Right lobe of liver (tissue), 6 donors: ENCODE data around the gene EFNA3. TPM values are rescaled to one million over a fixed set of nuclear protein-coding genes. Genes with fewer than 3 reads are reported as not detected.

Experiments used
- ATAC-seq, 4 donors: fragments of 200-7000 bp; cut with Tn5 transposase; one replicate each; pipeline ENCODE4 v1.9.1; 2020; ENCODE audit warnings: mild to moderate bottlenecking in 4 of 4, moderate library complexity in 4 of 4
- DNase-seq, 3 donors: peaks; one replicate each; pipeline ENCODE4 v3.0.0-alpha.2; 2020
- H3K27ac ChIP-seq, 3 donors: fragments of 200-600 bp; one replicate each; pipeline ENCODE4 v1.8.0; 2022
- H3K27me3 ChIP-seq, 2 donors: fragments of 200-600 bp; one replicate each; pipeline ENCODE4 v1.8.0; 2022
- H3K36me3 ChIP-seq, 4 donors: fragments of 200-600 bp; sonication (generic) in 1 of 4; one replicate each; pipeline versions ENCODE4 v1.5.1 to v1.8.0; 2017 to 2022; ENCODE audit warnings: control low read depth in 1 of 4
- H3K4me1 ChIP-seq, 4 donors: fragments of 200-600 bp; sonication (generic) in 1 of 4; one replicate each; pipeline versions ENCODE4 v1.5.1 to v1.8.0; 2017 to 2022; ENCODE audit warnings: control low read depth in 1 of 4
- H3K4me3 ChIP-seq, 3 donors: fragments of 200-600 bp; one replicate each; pipeline ENCODE4 v1.8.0; 2022
- H3K9me3 ChIP-seq, 4 donors: fragments of 200-600 bp; sonication (generic) in 1 of 4; one replicate each; pipeline versions ENCODE4 v1.5.1 to v1.8.0; 2017 to 2022; ENCODE audit warnings: control low read depth in 1 of 4
- POLR2A ChIP-seq: fragments of 450-650 bp; IDR thresholded peaks from one replicate; pipeline ENCODE4 v1.6.1; 2017; ENCODE audit warnings: antibody characterized with exemption, mild to moderate bottlenecking
- WGBS: methylation state at CpG from one replicate; pipeline ENCODE4 v1.1.6; 2018; ENCODE audit warnings: low coverage, low lambda C conversion rate; ENCODE audit not compliant: insufficient coverage; ENCODE audit errors: missing lambda C conversion rate; 5-methylcytosine and 5-hydroxymethylcytosine counted together
- intact Hi-C, 2 donors: fragments of 100-400 bp; cut with DNase I; formaldehyde crosslinking; loops; one replicate each; pipeline versions ENCODE4 v1.11.2 to v1.14.1; 2022
- total RNA-seq, 6 experiments: library from RNA; depleted of rRNA in 2 of 6; stranded (reverse); fragments of >200 nt in 2 of 6; fragmentation: NEBNext Ultra II Directional in 3 of 6; extraction: Animal tissue kit (Norgen Biotek cat#: 25700) in 3 of 6; gene quantifications; one replicate each; pipeline versions ENCODE4 v1.1.0 to v1.2.4, GENCODE V29; 2016 to 2023
- TF ChIP-seq, protein P1 (sequence below), 4 donors: fragments of 200-600 bp in 3 of 4; fragments of 450-650 bp in 1 of 4; IDR thresholded peaks; one replicate each; pipeline versions ENCODE4 v1.5.1 to v1.8.0; 2016 to 2022; ENCODE audit warnings: antibody characterized with exemption in 4 of 4, mild to moderate bottlenecking in 2 of 4
- donor health status: DM: no; HTN: yes; CAD: no.
- donor health status: DM: no; HTN: no; CAD: no.
- donor health status: DM: no; HTN: no; CAD: no.
- donor health status: DM: no; HTN: yes; CAD: no.
- donor health status: DM: no; HTN: yes; CAD: no.

Gene EFNA3
- total RNA-seq, 6 experiments from 2014 or later, result 0.26 to 4.0 (median 2.5) TPM

DNA sequence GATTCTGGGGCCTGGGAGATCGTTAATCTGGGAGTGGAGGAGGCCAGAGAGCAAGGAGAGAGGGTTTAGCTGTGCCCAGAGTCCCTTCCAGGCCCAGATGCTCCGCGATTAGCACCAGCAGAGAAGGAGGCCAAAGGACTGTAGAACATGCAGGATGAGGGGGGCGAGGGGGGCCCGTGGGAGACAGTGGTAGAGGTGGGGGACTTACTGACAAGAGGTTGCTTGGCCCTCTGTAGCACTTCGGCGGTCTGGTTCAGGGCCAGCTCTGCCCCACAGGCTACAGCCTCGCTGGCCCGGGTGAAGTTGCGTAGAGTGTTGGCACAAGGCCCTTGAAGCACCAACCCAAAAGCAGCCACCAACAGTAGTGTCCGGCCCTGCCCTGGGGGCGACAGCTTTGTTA is 45.8 kb upstream of the EFNA3 start:
- DNase-seq, result no peak
- 86% methylated on average over 3 of the region's 12 CpGs for WGBS

DNA sequence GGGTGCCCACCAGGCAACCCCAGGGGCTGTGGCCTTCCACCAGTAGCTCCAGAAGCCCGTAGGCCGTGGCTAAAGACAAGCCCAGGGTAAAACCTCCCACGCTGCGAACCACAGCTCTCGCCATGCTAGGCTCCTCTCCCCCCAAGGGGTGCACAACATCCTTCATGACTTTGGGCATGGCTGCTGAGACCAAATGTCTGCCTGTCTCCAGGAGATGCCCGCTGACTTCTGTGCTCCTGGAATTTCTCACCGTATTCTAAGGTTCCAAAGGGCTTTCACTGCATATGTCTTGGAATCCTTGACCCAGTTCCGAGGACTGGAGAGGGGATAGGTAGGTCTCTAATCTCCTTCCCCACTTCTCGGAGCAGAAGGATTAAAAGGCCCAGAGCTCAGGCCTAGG is 45.1 kb upstream of the EFNA3 start, which contains the start of the genes DCST1 and DCST2:
DCST1 (plus strand) TSS at position 301 of the 400 bp plus-strand sequence. CDS start 213 bp downstream, outside the sequence.
DCST2 (minus strand) TSS at position 258 of the 400 bp plus-strand sequence; CDS start at position 178, 80 bp downstream.
- no peaks in the 10 kb centered on the region for H3K9me3 ChIP-seq

More for the DNA sequence above, 45.8 kb upstream of the EFNA3 start:
- Histone ChIP-seq H3K36me3 (no peaks in the 10 kb centered on the region), H3K4me1 (no peaks in the 10 kb centered on the region), H3K4me3 (no peak overlapping the region), H3K27me3 (no peaks in the 10 kb centered on the region), H3K27ac (no peak overlapping the region), H3K9me3 (no peaks in the 10 kb centered on the region)
- no peak for TF ChIP-seq POLR2A
- TF ChIP-seq, protein P1, sequence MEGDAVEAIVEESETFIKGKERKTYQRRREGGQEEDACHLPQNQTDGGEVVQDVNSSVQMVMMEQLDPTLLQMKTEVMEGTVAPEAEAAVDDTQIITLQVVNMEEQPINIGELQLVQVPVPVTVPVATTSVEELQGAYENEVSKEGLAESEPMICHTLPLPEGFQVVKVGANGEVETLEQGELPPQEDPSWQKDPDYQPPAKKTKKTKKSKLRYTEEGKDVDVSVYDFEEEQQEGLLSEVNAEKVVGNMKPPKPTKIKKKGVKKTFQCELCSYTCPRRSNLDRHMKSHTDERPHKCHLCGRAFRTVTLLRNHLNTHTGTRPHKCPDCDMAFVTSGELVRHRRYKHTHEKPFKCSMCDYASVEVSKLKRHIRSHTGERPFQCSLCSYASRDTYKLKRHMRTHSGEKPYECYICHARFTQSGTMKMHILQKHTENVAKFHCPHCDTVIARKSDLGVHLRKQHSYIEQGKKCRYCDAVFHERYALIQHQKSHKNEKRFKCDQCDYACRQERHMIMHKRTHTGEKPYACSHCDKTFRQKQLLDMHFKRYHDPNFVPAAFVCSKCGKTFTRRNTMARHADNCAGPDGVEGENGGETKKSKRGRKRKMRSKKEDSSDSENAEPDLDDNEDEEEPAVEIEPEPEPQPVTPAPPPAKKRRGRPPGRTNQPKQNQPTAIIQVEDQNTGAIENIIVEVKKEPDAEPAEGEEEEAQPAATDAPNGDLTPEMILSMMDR (IDR thresholded peaks at IDR 0.05), result no peak
- no peak for ATAC-seq
- intact Hi-C loops, result no loop called here

DNA sequence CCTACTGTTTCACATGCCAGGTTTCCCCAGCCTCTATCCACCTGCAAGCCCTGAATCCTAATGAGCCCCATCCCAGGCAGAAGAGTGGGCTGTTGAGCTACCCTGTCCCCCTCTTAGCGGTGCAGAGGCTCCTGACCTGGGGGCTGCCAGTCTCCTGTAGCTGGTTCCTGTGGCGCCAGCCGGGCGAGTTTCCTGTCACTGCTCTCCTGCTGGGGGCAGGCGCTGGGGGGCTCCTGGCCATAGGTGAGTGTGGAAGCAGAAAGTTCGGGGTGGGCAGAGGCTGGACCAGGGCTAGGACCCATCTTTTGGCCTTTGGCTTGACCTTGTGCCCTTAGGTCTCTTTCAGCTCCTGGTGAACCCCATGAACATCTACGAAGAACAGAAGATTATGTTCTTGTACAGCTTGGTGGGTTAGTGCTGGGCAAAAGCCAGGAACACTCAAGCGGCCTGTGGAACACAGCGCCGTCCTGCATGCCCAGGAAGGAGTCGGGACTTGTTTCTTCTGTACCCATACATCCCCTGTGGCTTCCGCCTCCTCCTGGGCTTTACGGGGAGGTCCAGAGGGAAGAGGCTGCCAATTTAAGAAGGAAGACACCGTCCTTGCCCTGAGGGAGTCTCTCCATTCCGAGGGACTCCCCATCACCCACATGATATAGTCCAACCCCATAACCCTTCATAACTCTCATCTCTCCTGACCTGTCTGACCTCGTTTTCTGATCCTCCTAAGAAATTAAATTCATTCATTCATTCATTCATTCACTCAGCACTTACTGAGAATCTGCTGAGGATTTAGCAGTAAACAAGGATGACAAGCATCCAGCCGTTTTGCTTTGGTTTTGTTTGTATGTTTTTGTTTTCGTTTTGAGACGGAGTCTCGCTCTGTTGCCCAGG is 44.1 kb upstream of the EFNA3 start:
- ATAC-seq (no peak), DNase-seq (no peak)
- Histone ChIP-seq H3K9me3 (no peaks in the 10 kb centered on the region), H3K27me3 (no peaks in the 10 kb centered on the region), H3K36me3 (no peaks in the 10 kb centered on the region), H3K4me3 (no peak overlapping the region), H3K4me1 (peaks cover 0 to 13% (median 4%) of the 10 kb centered on the region in 4 donors), H3K27ac (no peak overlapping the region)
- 80% methylated on average over 9 of the region's 20 CpGs for WGBS
- TF ChIP-seq, protein P1 (IDR thresholded peaks at IDR 0.05), result no peak
- TF ChIP-seq POLR2A, result no peak
- intact Hi-C loops, result no loop called here

More for the DNA sequence above, 45.1 kb upstream of the EFNA3 start, which contains the start of the genes DCST1 and DCST2:
- H3K4me3 ChIP-seq, result no peak within 1 kb of the TSS
- H3K27me3 ChIP-seq, result no peaks in the 10 kb centered on the region
- no peak within 1 kb of the TSS for H3K27ac ChIP-seq
- ATAC-seq (no peak), DNase-seq (no peak)
- 88% methylated on average over 1 of the region's 9 CpGs for WGBS
- H3K4me1 ChIP-seq, result peaks cover 0 to 5% (median 2%) of the 10 kb centered on the region in 4 donors
- no peaks in the 10 kb centered on the region for H3K36me3 ChIP-seq
- intact Hi-C loops, result no loop called here
- TF ChIP-seq, protein P1 (IDR thresholded peaks at IDR 0.05), result no peak
- TF ChIP-seq POLR2A, result no peak

DNA sequence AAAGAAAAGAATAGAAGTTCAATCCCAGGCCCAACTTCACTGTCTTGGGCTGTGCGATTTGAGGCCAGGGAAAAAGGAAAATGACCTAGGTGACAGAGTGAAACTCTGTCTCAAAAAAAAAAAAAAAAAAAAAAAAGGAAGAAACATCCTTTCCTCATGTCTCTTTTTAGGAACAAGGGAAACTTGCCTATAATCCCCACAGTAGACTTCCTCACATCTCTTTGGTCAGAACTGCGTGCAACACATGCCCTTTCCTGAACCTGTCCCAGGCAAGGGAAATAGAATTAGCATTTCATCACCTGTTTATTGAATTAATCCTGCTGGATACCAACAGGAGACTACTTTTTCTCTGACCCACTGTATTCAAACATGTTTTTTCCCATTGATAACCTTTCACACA is 42.7 kb upstream of the EFNA3 start:
- Histone ChIP-seq H3K4me1 (peaks cover 0 to 14% (median 4%) of the 10 kb centered on the region in 4 donors), H3K27me3 (no peaks in the 10 kb centered on the region), H3K4me3 (no peak overlapping the region), H3K9me3 (no peaks in the 10 kb centered on the region), H3K27ac (no peak overlapping the region), H3K36me3 (no peaks in the 10 kb centered on the region)
- WGBS, result 50% methylated on average over 2 of the region's 2 CpGs
- TF ChIP-seq, protein P1 (IDR thresholded peaks at IDR 0.05), result no peak
- no peak for TF ChIP-seq POLR2A
- intact Hi-C loops, result no loop called here
- no peak for DNase-seq
- ATAC-seq, result no peak
